GM12864 (cell line): ENCODE results near the gene HDAC4.

Experiments
- DNase-seq: peaks from one replicate; pipeline ENCODE4 v3.0.0-alpha.2; 2011; ENCODE audit warnings: low read depth
- H3K4me3 ChIP-seq: 2 replicates; pipeline ENCODE4 v1.5.1; 2011; ENCODE audit warnings: mild to moderate bottlenecking, low read depth, low read length, control low read depth
- TF ChIP-seq, protein P1 (sequence below): IDR thresholded peaks from 2 replicates; pipeline ENCODE4 v1.5.1; 2011; ENCODE audit warnings: low read depth, mild to moderate bottlenecking, moderate library complexity, low read length, control low read depth, inconsistent platforms; ENCODE audit errors: missing control alignments

The HDAC4 gene

DNA sequence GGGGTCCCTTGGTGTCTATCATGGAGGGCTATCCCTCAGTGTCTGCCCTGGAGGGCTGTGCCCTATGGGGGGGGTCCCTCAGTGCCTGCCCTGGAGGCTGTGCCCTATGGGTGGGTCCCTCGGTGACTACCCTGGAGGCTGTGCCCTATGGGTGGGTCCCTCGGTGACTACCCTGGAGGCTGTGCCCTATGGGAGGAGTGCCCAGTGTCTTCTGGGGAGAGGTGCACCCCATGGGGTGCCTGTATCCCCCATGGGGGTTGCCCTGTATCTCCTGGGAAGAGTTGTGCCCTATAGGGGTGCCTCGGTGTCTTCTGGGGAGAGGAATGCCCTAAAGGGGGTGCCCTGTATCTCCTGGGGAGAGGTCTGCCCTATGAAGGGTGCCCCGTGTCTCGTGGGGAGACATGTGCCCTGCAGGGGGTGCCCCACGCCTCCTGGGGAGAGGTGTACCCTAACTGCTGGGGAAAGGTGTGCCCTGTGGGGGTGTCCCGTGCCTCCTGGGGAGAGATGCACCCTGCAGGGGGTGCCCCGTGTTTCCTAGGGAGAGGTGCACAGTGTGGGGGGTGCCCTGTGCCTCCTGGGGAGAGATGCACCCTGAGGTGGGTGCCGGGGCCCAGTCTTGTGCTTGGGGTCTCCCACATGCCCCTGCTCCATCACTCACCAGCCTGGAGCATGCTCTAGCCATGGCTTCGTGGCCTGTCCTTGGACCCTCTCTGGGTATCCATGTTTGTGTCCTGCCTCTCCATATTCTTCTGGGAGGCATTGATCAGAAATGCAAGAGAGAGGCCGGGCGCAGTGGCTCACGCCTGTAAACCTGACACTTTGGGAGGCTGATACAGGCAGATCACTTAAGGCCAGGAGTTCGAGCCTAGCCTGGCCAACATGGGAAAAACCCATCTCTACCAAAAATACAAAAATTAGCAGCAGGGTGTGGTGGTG is 215.6 kb downstream of the HDAC4 start:
- no peak for DNase-seq
- no peak overlapping the region for H3K4me3 ChIP-seq
- TF ChIP-seq, protein P1, sequence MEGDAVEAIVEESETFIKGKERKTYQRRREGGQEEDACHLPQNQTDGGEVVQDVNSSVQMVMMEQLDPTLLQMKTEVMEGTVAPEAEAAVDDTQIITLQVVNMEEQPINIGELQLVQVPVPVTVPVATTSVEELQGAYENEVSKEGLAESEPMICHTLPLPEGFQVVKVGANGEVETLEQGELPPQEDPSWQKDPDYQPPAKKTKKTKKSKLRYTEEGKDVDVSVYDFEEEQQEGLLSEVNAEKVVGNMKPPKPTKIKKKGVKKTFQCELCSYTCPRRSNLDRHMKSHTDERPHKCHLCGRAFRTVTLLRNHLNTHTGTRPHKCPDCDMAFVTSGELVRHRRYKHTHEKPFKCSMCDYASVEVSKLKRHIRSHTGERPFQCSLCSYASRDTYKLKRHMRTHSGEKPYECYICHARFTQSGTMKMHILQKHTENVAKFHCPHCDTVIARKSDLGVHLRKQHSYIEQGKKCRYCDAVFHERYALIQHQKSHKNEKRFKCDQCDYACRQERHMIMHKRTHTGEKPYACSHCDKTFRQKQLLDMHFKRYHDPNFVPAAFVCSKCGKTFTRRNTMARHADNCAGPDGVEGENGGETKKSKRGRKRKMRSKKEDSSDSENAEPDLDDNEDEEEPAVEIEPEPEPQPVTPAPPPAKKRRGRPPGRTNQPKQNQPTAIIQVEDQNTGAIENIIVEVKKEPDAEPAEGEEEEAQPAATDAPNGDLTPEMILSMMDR: no peak

DNA sequence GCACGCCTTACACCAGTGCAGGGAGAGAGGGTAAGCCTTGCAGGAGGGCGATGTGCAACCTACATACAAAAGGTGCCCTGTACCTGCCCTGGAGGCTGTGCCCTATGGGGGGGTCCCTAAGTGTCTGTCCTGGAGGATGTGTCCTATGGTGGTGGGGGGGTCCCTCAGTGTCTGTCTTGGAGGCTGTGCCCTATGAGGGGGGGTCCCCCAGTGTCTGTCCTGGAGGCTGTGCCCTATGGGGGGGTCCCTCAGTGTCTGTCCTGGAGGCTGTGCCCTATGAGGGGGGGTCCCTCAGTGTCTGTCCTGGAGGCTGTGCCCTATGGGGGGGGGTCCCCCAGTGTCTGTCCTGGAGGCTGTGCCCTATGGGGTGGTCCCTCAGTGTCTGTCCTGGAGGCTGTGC is 216.6 kb downstream of the HDAC4 start:
- H3K4me3 ChIP-seq: no peak overlapping the region
- no peak for DNase-seq
- TF ChIP-seq, protein P1: no peak

DNA sequence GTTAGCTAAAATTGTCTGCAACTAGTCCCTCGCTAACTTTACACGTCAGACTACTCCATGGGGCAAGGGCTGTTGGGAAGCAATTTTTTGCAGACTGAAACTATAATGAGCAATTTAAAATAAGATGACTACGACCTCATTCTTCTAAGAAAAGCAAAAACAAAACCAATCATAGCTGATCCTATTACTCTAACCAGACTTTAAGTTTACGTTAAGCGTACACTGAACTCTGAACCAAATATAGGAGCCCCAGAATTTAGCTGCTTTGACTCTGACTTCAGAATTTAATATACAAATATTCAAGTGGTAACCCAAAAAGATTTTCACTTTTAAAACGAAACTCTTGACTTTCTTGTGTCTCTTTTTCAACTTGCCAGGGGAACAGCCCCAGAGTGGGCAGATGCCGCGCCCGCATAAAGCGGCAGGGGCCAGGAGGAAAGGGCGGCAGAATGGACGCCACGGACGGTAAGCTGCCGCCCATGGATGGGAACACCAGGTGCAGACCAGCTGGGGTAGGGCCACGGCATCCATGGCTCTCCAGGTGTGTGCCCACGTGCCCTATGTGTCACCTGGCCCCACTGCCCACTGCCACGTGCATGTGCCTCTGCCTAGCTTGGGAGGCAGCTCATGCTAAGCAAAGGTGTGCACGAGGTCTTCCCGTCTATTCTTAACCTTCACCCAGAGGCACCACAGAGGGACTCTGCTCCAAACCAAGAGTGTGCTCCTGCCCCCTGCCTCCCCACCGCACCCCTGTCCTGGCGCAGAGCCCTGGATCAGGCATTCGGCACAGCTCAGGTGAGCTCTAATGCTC is 217.6 kb downstream of the HDAC4 start:
- TF ChIP-seq, protein P1: no peak
- no peak overlapping the region for H3K4me3 ChIP-seq
- no peak for DNase-seq

DNA sequence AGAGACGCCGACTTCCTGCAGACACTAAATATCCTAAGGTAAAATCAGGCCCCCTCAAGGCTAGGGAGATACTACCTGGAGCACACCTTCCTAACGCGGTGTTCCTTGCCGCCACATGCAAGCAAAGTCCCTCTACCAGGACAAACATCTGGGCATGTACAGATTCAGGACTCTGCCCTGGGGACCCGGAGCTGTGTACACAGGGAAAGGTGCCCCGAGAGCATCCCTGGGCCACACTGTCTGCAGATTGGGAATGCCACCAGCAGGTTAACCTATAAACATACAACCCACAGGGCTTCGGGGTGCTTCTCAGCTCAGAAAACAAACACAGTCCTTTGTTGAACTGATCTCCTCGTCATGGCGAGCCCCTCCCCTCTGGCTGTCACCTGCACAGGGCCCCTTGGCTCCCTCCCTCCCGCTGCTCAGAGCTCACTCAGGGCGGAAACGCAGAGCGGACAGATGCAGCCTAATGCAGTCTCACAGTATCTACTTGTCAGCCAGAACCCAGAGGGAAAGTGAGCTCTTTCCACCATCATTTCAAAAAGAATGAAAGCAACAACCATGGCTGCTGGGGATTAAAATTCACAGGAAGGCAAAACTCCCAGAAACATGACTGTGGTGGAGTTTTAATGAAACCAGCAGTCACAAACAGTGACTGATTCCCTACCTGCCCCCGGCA is 218.8 kb downstream of the HDAC4 start:
- no peak for DNase-seq
- TF ChIP-seq, protein P1: no peak
- H3K4me3 ChIP-seq: no peak overlapping the region

DNA sequence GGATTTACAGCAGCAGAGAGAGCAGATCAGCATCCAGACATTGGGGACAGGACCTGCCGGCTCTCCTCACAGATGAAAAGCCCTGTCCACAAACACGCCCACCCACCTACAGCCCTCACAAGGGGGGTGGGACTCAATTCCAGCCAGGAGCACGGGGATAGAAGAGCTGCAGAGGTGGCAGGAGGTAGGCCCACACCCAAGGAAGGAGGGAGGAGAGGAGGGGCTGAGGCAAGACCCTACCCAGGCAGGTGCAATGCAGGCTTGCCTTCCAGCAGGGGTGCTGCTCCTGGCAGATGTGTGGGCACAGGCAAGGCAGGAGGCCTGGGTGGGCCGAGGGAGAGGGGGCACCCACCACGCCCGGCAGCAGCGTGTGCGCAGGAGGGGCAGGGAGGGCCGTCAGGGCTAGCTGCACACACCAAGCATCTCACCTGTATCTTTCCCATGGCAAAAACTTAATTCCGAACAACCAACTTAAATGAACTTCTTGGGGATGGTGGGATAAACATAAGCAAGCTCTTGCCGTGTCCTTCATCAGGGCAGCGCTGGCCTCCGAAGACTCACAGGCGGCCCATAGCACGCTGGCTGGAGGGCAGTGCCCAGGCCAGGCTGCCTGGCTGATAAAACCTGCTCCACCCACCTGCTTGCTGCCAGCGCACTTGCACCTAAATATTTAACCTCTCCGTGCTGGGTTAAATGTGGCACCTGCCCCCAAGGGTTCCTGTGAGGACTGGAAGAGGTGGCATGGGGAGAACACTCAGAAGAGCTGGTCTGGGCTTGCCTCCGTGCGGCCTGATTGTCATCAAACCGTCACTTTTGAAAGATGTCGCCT is 219.5 kb downstream of the HDAC4 start:
- TF ChIP-seq, protein P1: no peak
- DNase-seq: no peak
- no peak overlapping the region for H3K4me3 ChIP-seq

DNA sequence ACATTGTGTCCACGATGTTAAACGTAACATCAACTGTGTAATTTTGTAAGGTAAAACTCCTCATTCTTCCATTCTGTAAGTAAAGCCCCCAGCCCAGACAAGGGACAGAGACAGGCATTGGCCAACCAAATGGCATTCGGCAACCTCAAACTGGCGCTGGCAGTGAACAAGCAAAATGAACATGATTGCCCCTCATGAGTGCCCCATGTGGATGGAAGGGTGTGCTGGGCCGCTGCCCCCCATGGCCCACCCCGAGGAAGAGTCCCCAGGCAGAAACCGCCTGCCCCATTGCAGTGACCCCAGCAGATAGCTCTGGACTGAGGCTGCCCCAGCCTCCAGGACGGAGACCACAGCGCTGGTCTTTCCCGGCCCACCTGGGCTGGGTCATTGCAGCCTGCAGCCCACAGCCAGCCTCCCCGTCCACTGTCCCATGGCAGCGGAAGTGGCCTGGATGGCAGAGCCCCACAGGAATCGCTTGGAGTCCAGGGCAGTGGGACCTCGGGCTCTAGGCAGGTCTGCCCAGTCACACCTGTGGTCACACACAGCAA is 220.2 kb downstream of the HDAC4 start:
- no peak overlapping the region for H3K4me3 ChIP-seq
- TF ChIP-seq, protein P1: no peak
- DNase-seq: no peak
